ENCODE results near the gene LIPG. TPM values are rescaled to one million over a fixed set of nuclear protein-coding genes. Genes with fewer than 3 reads are reported as not detected.

The LIPG gene
- total and polyA plus RNA-seq, 9 of the 15 experiments (the other 6 are each of a cell fraction or from before 2014, with no cell fraction given), result 0.76 to 1.8 (median 1.3) TPM

DNA sequence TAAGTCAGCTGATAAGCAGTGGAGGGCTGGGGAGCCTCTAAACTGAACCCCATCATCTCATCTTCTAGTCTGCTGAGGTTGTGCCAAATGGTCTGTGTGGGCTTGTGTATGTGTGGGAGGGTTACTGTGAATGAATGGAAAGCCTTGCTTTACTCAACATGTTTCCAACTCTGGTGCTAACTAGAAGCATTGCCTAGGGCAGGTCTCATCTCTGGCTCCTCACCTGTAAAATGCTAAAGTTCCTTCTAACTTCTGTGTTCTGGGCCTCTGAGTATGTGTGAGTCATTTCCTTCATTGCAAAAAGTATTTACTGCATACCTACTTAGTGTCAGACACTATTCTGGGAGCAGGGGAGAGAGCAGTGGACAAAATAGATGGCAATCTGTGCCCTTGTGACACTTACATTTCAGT lies 1.3 kb downstream of the LIPG start:
- Histone ChIP-seq H3K36me3 (ENCODE audit: control insufficient read depth, insufficient read depth, low read length) (no peaks in the 10 kb centered on the region), H2AFZ (ENCODE audit: low read depth, low read length) (no peak overlapping the region), H3K79me2 (ENCODE audit: control insufficient read depth, insufficient read depth, low read length) (no peaks in the 10 kb centered on the region), H3K27ac (ENCODE audit: extremely low read depth, low read depth, low read length) (no peak overlapping the region), H3K27me3 (ENCODE audit: control insufficient read depth in 2 of 2, insufficient read depth in 2 of 2, low read length in 2 of 2) (peaks cover 0 to 21% of the 10 kb centered on the region in 2 experiments; a peak in 3 of 5 replicates), H3K4me3 (no peak overlapping the region), H3K9ac (ENCODE audit: insufficient read depth in 1 of 2, low read depth in 2 of 2, low read length in 2 of 2) (no peak overlapping the region), H3K4me2 (ENCODE audit: insufficient read depth, low read length) (no peak overlapping the region; the same call in 1 of the 2 replicates), H3K9me1 (ENCODE audit: control insufficient read depth, insufficient read depth, low read length) (no peaks in the 10 kb centered on the region), H3K9me3 (replicated peaks; ENCODE audit: control insufficient read depth, insufficient read depth, low read depth, low read length) (no peaks in the 10 kb centered on the region), H3K4me1 (replicated peaks in 1 of 2; ENCODE audit: control insufficient read depth in 2 of 2, insufficient read depth in 2 of 2, low read length in 2 of 2) (peaks cover 0 to 23% of the 10 kb centered on the region in 2 experiments; a peak in 4 of 5 replicates), H4K20me1 (replicated peaks; ENCODE audit: control insufficient read depth, insufficient read depth, low read length) (no peaks in the 10 kb centered on the region)
- no peak for FAIRE-seq
- ChIA-PET CTCF (ENCODE audit: low intra/inter-chr PET ratio) (interaction anchor here (0.6 kb wide), 1 partner anchor 902 kb away, joined by 5 read pairs; no protein-coding TSS in a partner anchor), POLR2A (no interaction called here)
- in situ Hi-C loops (cut with MboI), result no loop called here
- BruUV-seq (replicated peaks), result no TSS peak
- no peak for TF ChIP-seq MBD2 (IDR thresholded peaks at IDR 0.05; ENCODE audit: borderline replicate concordance, low read depth)
- peak; percentile 36; the same call in 1 of the 2 replicates for TF ChIP-seq JUND (IDR thresholded peaks at IDR 0.05; ENCODE audit: borderline replicate concordance, low read depth, low read length)
- TF ChIP-seq JUND (tag; IDR thresholded peaks at IDR 0.05; ENCODE audit: borderline replicate concordance, low read depth, low read length), result no peak
- TF ChIP-seq EZH2 (IDR thresholded peaks at IDR 0.05; ENCODE audit: borderline replicate concordance, low read depth, low read length), result no peak
- TF ChIP-seq NCOR1 (IDR thresholded peaks at IDR 0.05), result no peak
- TF ChIP-seq, protein P1, sequence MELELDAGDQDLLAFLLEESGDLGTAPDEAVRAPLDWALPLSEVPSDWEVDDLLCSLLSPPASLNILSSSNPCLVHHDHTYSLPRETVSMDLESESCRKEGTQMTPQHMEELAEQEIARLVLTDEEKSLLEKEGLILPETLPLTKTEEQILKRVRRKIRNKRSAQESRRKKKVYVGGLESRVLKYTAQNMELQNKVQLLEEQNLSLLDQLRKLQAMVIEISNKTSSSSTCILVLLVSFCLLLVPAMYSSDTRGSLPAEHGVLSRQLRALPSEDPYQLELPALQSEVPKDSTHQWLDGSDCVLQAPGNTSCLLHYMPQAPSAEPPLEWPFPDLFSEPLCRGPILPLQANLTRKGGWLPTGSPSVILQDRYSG (tag; conservative IDR thresholded peaks at IDR 0.05; ENCODE audit: low read depth), result no peak
- no peak for TF ChIP-seq MED1 (CRISPR knock-in tag; IDR thresholded peaks at IDR 0.05; ENCODE audit: borderline replicate concordance)
- TF ChIP-seq ZNF77 (CRISPR knock-in tag; IDR thresholded peaks at IDR 0.05), result no peak
- TF ChIP-seq ZNF445 (CRISPR knock-in tag; IDR thresholded peaks at IDR 0.05; ENCODE audit: low read depth), result no peak
- TF ChIP-seq, protein P2, sequence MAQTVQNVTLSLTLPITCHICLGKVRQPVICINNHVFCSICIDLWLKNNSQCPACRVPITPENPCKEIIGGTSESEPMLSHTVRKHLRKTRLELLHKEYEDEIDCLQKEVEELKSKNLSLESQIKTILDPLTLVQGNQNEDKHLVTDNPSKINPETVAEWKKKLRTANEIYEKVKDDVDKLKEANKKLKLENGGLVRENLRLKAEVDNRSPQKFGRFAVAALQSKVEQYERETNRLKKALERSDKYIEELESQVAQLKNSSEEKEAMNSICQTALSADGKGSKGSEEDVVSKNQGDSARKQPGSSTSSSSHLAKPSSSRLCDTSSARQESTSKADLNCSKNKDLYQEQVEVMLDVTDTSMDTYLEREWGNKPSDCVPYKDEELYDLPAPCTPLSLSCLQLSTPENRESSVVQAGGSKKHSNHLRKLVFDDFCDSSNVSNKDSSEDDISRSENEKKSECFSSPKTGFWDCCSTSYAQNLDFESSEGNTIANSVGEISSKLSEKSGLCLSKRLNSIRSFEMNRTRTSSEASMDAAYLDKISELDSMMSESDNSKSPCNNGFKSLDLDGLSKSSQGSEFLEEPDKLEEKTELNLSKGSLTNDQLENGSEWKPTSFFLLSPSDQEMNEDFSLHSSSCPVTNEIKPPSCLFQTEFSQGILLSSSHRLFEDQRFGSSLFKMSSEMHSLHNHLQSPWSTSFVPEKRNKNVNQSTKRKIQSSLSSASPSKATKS (CRISPR knock-in tag; IDR thresholded peaks at IDR 0.05), result no peak
- peak; percentile 46; the same call in 1 of the 2 replicates for TF ChIP-seq FOSL1 (tag; conservative IDR thresholded peaks at IDR 0.05)
- TF ChIP-seq, protein P3, sequence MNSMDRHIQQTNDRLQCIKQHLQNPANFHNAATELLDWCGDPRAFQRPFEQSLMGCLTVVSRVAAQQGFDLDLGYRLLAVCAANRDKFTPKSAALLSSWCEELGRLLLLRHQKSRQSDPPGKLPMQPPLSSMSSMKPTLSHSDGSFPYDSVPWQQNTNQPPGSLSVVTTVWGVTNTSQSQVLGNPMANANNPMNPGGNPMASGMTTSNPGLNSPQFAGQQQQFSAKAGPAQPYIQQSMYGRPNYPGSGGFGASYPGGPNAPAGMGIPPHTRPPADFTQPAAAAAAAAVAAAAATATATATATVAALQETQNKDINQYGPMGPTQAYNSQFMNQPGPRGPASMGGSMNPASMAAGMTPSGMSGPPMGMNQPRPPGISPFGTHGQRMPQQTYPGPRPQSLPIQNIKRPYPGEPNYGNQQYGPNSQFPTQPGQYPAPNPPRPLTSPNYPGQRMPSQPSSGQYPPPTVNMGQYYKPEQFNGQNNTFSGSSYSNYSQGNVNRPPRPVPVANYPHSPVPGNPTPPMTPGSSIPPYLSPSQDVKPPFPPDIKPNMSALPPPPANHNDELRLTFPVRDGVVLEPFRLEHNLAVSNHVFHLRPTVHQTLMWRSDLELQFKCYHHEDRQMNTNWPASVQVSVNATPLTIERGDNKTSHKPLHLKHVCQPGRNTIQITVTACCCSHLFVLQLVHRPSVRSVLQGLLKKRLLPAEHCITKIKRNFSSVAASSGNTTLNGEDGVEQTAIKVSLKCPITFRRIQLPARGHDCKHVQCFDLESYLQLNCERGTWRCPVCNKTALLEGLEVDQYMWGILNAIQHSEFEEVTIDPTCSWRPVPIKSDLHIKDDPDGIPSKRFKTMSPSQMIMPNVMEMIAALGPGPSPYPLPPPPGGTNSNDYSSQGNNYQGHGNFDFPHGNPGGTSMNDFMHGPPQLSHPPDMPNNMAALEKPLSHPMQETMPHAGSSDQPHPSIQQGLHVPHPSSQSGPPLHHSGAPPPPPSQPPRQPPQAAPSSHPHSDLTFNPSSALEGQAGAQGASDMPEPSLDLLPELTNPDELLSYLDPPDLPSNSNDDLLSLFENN (IDR thresholded peaks at IDR 0.05; ENCODE audit: low read depth in 2 of 2, low read length in 2 of 2), result no peak
- no peak for TF ChIP-seq CHD2 (IDR thresholded peaks at IDR 0.05; ENCODE audit: low read depth, low read length)
- no peak for TF ChIP-seq ZNF239 (CRISPR knock-in tag; IDR thresholded peaks at IDR 0.05)
- no peak for TF ChIP-seq PHF20 (IDR thresholded peaks at IDR 0.05; ENCODE audit: partially characterized antibody)
- no peak for TF ChIP-seq MTA3 (IDR thresholded peaks at IDR 0.05; ENCODE audit: borderline replicate concordance)
- no peak for TF ChIP-seq TARDBP (IDR thresholded peaks at IDR 0.05)
- 0 out of 4 replicates have a peak, but pooled peaks of 1 of the 2 experiments have one; percentile 32 for TF ChIP-seq KDM1A (IDR thresholded peaks at IDR 0.05)
- DNase-seq (ENCODE audit: extremely low read depth in 1 of 4, low spot score in 3 of 4), result no peak
- ATAC-seq, result no peak
- intact Hi-C loops (cut with micrococcal nuclease), result loop anchor here (10.0 kb wide), 1 partner anchor 162 kb away; no protein-coding TSS in a partner anchor

All from K562 (cell line).